NCI-H774 (cell line): ENCODE measurements around the gene GADD45B.
"Not testable (repeated sequence)": the region's sequence is repeated elsewhere in the genome, so short reads cannot be mapped to it uniquely, and the experiment has no call there.

Experiments used
- DNase-seq: peaks from one replicate; lab custom pipeline; 2025; lab: John Stamatoyannopoulos, UW

Gene GADD45B

DNA sequence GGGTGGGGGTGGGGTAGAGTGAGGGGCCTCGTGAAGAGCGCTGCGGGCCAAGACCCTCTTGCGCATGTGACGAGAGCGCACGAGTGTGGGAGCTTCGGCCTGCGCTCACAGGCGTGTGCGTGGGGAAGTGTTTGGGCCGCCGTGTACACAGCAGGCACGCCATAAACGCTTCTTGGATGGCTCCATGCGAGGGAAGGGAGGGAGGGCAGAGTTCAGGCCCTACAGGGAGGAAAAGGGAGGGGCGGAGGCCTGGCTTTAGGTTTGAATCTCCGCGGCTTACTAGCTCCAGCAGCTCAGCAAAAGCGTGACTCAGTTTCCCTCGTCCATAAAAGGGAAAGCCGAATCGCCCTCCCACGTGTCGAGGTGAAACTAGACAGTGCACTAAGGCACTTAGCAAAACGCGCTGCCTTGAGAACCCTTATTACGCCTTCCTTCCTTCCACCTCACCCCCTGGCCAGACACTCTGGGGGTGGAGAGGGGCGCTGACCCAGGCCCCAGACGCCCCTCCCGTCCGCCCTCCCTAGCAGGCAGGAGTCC, 12.5 kb downstream of the GADD45B start:
- DNase-seq, result no peak

- no peak for DNase-seq
Measured at GRCh38 chr19:2488942-2489731, 13.2 kb downstream of the GADD45B start.

- no peak for DNase-seq
Measured at GRCh38 chr19:2490659-2491058, 14.7 kb downstream of the GADD45B start.

DNA sequence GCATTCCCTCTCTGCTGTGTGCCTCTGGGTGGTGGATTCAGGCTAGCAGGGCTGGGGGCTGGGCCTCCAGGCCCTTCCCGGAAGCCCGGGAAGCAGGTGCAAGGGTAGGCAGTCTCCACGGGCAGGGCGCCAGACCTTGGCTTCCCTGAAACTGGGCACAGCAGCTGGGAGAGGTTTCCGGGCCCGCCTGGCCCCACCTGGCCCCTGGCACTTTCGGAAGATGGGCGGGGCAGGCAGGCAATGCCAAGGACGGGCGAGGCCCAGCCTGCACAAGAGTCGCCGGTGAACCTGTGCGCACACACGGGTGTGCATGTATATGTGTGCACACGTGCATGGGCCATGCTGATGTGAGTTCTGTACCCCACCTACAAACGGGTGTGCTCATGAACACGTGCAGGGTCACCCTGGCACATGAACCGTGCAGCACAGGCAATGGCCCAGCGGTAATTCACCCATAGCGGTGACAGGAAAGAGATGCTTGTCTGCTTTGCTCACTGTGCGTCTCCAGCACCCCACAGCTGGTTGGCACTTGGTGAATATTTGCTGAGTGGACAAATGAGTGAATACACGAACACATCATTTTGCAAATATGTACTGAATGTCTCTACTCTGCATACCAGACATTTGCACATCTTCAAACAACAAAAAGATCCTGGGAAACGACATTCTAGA, 15.3 kb downstream of the GADD45B start:
- DNase-seq, result peak; percentile 88

GRCh38 chr19:2492870-2493269, 16.9 kb downstream of the GADD45B start:
- no peak for DNase-seq

DNA sequence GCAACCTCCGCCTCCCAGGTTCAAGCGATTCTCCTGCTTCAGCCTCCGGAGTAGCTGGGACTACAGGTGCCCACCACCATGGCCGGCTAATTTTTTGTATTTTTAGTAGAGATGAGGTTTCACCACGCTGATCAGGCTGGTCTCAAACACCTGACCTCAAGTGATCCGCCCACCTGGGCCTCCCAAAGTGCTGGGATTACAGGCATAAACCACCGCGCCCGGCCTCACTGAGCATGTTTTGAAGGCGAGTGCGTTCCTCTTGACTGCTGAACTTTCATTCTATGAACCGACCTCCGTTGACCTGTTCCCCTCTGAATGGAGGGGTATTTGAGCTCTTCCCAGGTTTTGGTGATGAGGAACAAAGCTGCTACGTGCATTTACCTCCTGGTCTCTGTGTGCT, 17.5 kb downstream of the GADD45B start:
- not testable (repeated sequence) for DNase-seq

DNA sequence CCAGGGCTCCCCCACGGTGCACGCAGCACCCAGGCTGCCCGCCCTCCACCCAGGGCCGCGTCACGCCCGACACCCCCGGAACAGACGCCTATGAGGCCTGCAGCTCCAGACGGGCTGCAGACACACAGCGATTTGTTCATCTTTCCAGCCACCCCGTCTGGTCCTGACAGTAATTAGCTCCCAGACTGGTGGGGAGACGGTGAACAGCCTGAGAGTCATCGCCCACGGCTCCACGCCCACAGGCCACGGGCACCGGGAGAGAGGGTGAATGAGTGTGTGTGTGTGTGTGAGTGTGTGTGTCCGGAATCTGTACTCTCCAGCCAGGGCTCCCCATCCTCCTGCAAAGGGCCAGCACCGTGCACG, 18.1 kb downstream of the GADD45B start:
- no peak for DNase-seq

DNA sequence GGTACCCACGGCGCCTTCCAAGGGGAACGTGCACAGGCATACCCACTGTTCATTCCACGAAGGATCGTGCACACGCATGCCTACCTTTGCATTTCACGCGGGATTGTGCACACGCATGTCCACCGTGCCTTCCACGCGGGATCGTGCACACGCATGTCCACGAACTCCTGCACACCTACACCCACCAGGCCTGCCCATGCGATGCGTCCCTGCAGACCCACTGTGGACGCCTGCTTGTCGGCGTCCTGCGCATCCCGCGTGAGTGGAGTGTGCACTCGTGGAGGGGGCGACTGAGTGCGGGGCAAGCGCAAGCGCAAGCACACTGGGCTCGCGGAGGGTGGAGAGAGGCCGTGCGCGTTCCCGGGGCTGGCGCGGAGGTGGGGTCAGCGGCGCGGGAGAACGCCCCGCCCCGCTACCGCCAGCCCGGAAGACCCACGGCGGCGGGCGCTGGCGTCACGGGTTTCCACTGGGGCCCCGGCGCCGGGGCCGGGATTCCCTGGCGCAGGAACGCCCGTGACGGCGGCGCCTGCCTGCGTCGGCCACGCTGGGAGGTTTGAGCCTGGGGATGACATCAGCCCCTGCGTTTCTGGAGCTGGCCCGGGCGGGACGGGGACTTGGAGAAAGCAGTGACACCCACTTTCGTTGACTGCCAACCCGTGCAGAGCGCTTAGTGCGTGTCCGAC, 18.7 kb downstream of the GADD45B start:
- DNase-seq, result peak; percentile 35

DNA sequence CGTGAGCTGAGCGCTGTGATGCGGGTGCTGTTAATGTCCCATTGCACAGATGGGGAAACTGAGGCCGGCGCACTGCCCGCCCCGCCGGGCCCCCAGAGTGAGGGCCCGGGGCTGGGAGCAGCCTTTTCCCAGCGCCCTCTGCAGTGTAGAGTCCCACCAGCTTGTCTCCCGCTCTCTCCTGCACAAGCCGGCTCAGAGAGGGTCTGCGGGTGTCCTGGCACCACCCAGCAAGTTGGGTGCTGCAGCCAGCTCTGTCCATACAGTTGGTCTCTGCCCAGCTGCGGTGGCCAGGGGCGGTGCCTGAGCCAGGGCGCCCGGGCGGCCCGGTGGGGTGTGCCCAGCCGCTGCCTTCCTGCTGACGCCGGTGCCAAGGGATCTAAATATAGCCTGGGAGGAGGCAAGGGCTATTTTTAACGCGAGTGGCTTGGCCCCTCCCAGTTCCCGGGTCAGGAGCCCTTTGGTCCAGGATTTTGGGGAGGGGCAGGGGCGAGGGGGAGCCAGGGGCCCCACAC, 19.3 kb downstream of the GADD45B start:
- DNase-seq, result peak; percentile 52

- no peak for DNase-seq
Measured at GRCh38 chr19:2495651-2496316, 19.9 kb downstream of the GADD45B start.

- no peak for DNase-seq
Measured at GRCh38 chr19:2497186-2497585, 21.3 kb downstream of the GADD45B start.

GRCh38 chr19:2500156-2500555, 24.2 kb downstream of the GADD45B start:
- DNase-seq, result no peak

- no peak for DNase-seq
Measured at GRCh38 chr19:2500841-2501261, 24.9 kb downstream of the GADD45B start.

GRCh38 chr19:2503521-2504109, 27.7 kb downstream of the GADD45B start:
- DNase-seq, result no peak

DNA sequence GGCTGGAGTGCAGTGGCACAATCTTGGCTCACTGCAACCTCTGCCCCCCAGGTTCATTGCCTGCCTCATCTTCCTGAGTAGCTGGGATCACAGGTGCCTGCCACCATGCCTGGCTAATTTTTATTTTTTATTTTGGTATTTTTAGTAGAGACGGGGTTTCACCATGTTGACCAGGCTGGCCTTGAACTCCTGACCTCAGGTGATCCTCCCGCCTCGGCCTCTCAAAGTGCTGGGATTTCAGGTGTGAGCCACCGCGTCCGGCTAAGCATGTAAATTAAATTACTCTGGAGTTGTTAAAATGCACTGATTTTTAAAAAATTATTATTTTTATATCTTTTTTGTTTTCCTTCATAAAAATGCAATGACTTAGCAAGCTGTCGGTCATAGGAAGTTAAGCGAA, 30.7 kb downstream of the GADD45B start:
- DNase-seq, result not testable (repeated sequence)

- DNase-seq, result peak; percentile 89
Measured at GRCh38 chr19:2507109-2507508, 31.2 kb downstream of the GADD45B start.

DNA sequence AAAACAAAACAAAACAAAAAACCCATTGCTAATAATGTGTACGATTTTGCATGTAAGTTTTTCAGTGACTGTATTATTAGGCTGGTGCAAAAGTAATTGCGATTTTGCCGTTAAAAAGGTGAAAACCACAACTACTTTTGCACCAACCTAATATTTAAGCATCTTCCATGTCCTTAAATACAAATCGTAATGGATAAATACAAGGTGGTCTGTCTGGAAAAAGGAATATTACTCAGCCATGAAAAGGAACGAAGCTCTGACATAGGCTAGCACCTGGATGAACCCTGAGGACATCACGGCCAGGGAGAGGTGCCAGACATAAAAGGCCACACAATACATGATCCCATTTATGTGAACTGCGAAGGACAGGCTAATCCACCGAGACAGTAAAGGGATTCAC, 33.2 kb downstream of the GADD45B start:
- no peak for DNase-seq

DNA sequence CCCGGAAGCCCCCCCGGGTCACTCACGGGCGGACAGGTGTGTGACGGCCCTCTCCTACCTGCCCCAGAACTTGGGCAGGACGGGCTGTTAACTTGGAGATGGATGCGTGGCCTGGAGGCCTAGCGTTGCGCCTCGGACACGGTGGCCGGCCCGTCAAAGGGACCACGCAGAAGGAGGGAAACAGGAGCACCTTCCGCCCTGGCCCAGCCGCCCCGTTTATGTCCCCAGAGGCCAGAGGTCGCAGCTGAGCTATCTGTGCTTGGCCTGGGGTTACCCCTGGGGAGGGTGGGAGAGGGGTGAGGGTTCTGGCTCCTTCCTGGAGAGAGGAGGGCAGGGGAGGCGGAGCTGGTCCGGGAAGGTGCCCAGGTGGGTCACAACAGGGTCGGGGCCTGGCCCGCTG, 35.6 kb downstream of the GADD45B start:
- no peak for DNase-seq

DNA sequence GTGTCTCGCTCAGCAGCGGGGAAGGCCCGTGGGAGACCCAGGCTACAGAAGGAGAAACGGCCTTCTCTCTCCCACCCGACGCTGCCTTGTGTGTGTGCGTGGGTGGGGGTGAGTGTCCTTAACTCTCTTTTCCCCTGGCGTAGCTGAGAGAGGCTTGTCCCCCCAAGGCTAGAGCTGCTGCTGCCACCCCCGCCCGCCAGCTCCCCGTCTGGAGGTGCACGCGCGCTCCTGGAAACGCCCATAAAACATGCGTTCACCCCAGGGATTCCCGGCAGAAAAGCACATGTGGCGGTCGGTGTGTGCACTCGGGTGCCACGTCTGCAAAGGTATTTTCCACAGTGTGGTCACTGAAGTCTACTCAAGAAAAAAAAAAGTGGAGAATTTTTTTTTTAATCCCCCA, 36.1 kb downstream of the GADD45B start:
- no peak for DNase-seq

DNA sequence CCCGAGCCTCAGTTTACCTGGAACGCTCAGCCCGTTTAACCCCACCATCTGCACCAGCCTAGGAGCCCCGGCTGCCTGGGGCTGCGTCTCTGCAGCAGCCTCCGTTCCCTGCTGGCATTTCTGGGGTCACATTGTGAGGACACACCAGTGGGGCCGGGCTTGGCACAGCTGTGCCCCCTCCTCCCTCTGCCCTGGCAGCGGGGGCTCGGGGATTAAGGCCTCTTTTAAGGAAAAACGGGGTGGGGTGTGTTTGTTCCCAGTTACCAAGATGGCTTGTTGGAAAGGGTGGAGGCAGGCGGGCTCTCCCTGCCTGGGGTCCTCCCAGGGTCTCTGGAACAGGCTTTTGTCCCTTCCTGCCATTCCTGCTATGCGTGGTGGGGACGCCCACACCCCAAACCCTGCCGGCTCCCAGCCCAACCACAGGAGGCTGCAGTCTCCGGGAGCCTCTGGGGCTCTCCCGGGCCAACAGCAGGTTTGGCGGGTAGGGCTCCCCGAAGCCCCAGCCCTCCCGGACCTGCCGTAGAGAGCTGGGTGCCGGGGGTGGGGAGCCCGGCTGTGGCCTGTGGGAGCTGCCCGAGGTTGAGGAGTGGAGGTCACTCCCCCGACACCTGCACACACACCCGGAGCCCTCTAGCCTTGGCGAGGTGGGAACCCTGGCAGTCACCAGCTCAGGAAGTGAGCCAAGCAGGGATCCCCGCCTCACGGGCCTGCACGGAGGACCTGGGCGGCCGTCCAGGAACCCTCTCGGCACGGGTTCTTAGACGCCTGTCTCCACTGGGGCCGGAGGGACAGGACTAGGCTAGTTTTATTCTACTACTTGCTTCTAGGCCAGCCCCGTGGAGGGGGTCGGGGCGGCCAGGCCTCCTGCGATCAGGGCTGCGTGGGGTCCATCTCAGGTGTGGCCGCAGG, 36.9 kb downstream of the GADD45B start:
- DNase-seq, result no peak
